HG02623 (cell line): Measurements from ENCODE around the gene ERG.

Experiments used
- ATAC-seq: cut with Tn5 transposase; IDR thresholded peaks from one replicate; pipeline ENCODE4 v1.9.1; 2021; ENCODE audit warnings: moderate library complexity; ENCODE audit not compliant: unreplicated experiment

Gene ERG

GRCh38 chr21:38340131-38340530 lies 158.1 kb downstream of the ERG start:
- no peak for ATAC-seq

GRCh38 chr21:38337793-38338192 lies 160.5 kb downstream of the ERG start:
- no peak for ATAC-seq

DNA sequence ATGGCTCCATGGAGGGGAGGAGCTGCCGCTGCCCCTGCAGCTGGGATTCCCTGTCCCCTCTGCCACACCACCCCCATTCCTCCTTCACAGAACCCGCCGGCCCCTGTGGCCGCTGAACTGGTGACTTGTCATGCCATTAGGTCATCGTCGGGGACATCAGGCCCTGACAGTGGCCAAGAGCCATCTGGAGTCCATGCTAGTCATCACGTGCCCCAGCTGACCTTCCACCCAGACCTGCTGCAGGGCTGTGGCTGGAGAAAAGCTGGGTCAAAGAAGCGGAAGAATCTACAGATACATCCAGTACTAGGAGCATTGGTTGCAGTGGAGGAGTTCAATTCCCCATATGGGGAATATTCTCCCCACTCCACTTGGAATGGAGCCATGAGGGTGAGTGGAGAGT lies 163.4 kb downstream of the ERG start:
- ATAC-seq: no peak

DNA sequence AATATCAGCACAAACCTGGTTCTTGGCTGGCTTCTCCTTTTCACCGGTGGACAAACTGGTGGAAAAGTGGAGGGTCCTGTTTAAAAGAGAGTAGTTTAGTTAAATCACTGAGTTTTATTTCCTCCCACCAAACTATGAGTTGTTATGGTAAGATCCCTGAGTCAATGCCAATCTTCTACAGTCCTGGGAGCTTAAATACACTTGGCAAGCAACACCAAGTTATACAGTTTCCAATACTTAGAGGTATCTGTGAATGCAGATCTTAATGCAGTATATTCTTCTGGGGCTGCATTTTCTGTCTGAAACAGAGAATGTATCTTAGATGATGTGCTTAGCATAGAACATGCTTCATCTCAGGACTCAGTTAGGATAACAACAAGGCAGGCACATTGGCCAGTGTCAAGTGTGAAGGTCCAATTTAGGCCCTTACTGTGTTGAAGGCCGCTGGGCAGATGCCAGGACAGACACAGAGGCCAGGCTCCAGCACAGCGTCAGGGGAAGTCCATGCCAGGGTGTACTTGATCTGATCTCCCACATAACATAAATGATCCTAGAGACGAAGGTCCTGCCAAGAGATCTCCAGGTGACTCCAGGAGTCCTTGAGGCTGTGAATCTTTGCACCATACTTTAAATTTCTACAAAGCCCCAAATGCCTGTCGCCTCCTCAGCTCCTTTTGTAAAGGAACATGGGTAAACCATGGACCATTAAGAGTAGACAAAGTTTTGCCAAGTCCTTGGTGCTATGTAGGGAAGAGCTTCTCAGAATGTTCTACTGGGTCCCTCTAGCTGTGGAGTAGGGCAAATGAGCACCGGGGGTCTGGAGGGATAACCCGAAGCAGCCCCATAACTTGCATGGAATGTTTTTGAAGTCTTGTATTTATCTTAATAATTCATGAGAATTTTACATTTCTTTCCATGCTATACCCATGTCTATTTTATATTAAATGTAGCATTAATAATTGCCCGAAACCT lies 164.7 kb downstream of the ERG start:
- ATAC-seq: no peak

DNA sequence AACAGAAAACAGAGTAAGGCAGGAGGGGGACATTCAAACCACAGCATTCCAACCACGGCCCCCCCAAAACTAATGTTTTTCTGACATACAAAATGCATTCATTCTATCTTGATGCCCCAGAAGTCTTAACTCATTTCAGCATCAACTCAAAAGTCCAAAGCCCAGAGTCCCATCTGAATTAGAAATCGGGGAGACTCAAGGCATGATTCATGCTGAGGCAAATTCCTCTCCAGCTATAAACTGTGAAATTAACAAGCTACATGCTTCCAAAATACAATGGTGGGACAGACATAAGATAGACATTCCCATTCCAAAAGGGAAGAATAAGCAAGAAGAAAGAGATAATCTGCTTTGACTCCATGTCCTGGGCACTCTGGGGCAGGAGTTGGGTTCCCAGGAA lies 167.6 kb downstream of the ERG start:
- ATAC-seq: no peak
